K562 (cell line): Measurements from ENCODE around the gene LRP10. TPM values are rescaled to one million over a fixed set of nuclear protein-coding genes. Genes with fewer than 3 reads are reported as not detected.

ENCODE experiments used
- CAMTA2 ChIP-seq: fragments of 250-450 bp; sonication (Bioruptor Pico); conservative IDR thresholded peaks from 2 replicates; pipeline ENCODE4 v1.5.1; 2022
- CCNT2 ChIP-seq: IDR thresholded peaks from 2 replicates; pipeline ENCODE4 v1.6.1; 2011; ENCODE audit warnings: borderline replicate concordance, low read depth, mild to moderate bottlenecking, moderate library complexity, mixed read lengths, low read length; ENCODE audit not compliant: insufficient read length; ENCODE audit errors: extremely low read depth
- CREB3 ChIP-seq: fragments of 450-650 bp; conservative IDR thresholded peaks from 2 replicates; pipeline ENCODE4 v1.6.1; 2016; ENCODE audit warnings: missing genetic modification characterization, low read depth, mild to moderate bottlenecking, missing compliant biosample characterization, moderate library complexity
- FOXA3 ChIP-seq, 2 experiments: fragments of 450-650 bp in 1 of 2; sonication (generic) in 1 of 2; formaldehyde crosslinking; IDR thresholded peaks in 1 of 2; conservative IDR thresholded peaks in 1 of 2; 2 replicates each; pipeline versions ENCODE4 v1.4.0 to v1.8.0; 2020 to 2022; ENCODE audit warnings: mild to moderate bottlenecking in 2 of 2, missing genetic modification reagents in 1 of 2
- FOXP4 ChIP-seq: sonication (generic); formaldehyde crosslinking; IDR thresholded peaks from 2 replicates; pipeline ENCODE4 v1.8.0; 2022; ENCODE audit warnings: mild to moderate bottlenecking, missing genetic modification reagents, borderline replicate concordance
- GTF2F1 ChIP-seq: IDR thresholded peaks from 2 replicates; pipeline ENCODE4 v1.6.1; 2011; ENCODE audit warnings: low read depth, low read length, improper control_type of control experiment
- GTF3C2 ChIP-seq: IDR thresholded peaks from 3 replicates; pipeline ENCODE4 v1.6.1; 2011; ENCODE audit warnings: borderline replicate concordance, mild to moderate bottlenecking, moderate library complexity; ENCODE audit not compliant: insufficient read length; ENCODE audit errors: extremely low read depth
- KHSRP ChIP-seq: fragments of 450-650 bp; IDR thresholded peaks from 2 replicates; pipeline ENCODE4 v1.6.1; 2017
- MXI1 ChIP-seq: IDR thresholded peaks from 2 replicates; pipeline ENCODE4 v1.6.1; 2011; ENCODE audit warnings: low read depth, mild to moderate bottlenecking, improper control_type of control experiment, low read length
- NFE2L1 ChIP-seq: fragments of 450-650 bp; IDR thresholded peaks from 2 replicates; pipeline ENCODE4 v1.6.1; 2016; ENCODE audit warnings: missing genetic modification characterization, low read depth, mild to moderate bottlenecking, missing compliant biosample characterization, moderate library complexity, borderline replicate concordance
- NR3C1 ChIP-seq: sonication (generic); formaldehyde crosslinking; IDR thresholded peaks from 2 replicates; pipeline ENCODE4 v1.8.1; 2022; ENCODE audit warnings: missing genetic modification reagents
- POLR2H ChIP-seq: IDR thresholded peaks from 2 replicates; pipeline ENCODE4 v1.6.1; 2016; ENCODE audit warnings: missing genetic modification characterization, low read depth, mild to moderate bottlenecking, control low read depth, missing compliant biosample characterization, moderate library complexity
- SAP30 ChIP-seq: fragments of 200-600 bp; sonication (generic); IDR thresholded peaks from 2 replicates; pipeline ENCODE4 v1.6.1; 2012; ENCODE audit warnings: borderline replicate concordance, low read depth, mild to moderate bottlenecking, moderate library complexity, low read length, control low read depth, inconsistent platforms; ENCODE audit not compliant: insufficient read depth, poor library complexity, severe bottlenecking
- SP1 ChIP-seq: sonication (generic); formaldehyde crosslinking; IDR thresholded peaks from 2 replicates; pipeline ENCODE4 v1.8.1; 2022; ENCODE audit warnings: mild to moderate bottlenecking, missing genetic modification reagents
- TAF15 ChIP-seq: fragments of 200-400 bp; formaldehyde crosslinking; IDR thresholded peaks from 2 replicates; pipeline ENCODE4 v1.6.1; 2017; ENCODE audit warnings: mild to moderate bottlenecking, low read depth, low read length, moderate library complexity
- THRAP3 ChIP-seq: fragments of 450-650 bp; IDR thresholded peaks from 2 replicates; pipeline ENCODE4 v1.6.1; 2016; ENCODE audit warnings: mild to moderate bottlenecking, inconsistent platforms, borderline replicate concordance
- ZBTB9 ChIP-seq: fragments of 450-650 bp; formaldehyde crosslinking; IDR thresholded peaks from 2 replicates; pipeline ENCODE4 v1.4.0; 2020; ENCODE audit warnings: mild to moderate bottlenecking, moderate library complexity
- ZNF274 ChIP-seq: IDR thresholded peaks from 2 replicates; pipeline ENCODE4 v1.6.1; 2011; ENCODE audit warnings: low read depth, mild to moderate bottlenecking, low read length, moderate library complexity, borderline replicate concordance
- ZNF444 ChIP-seq: fragments of 250-450 bp; sonication (Bioruptor Pico); IDR thresholded peaks from 2 replicates; pipeline ENCODE4 v1.4.0; 2020; ENCODE audit warnings: mild to moderate bottlenecking, moderate library complexity
- polyA plus RNA-seq, 8 experiments: library from polyadenylated mRNA; depleted of rRNA in 4 of 8; stranded (reverse) in 5 of 8; unstranded in 3 of 8; fragments of >200 nt; fragmentation: Nextera tagmentation in 2 of 8; fragmentation: Illumina TruSeq in 1 of 8; extraction: Ambion mirVana in 2 of 8; extraction: Trizol in 1 of 8; gene quantifications; 2 replicates each; pipeline versions ENCODE4 v1.2.1 to v1.2.3, GENCODE V29; 2011 to 2014; ENCODE audit warnings: inconsistent platforms in 1 of 8, missing spikeins in 1 of 8
- total RNA-seq, 7 experiments: library from RNA; depleted of rRNA in 6 of 7; stranded (reverse); fragments of >200 nt in 6 of 7; fragmentation: Illumina TruSeq in 2 of 7; extraction: Trizol in 2 of 7; gene quantifications; 2 replicates each; pipeline versions ENCODE4 v1.2.1 to v1.2.3, GENCODE V29; 2011 to 2021; ENCODE audit warnings: low replicate concordance in 1 of 7

The LRP10 gene
- total and polyA plus RNA-seq, 9 of the 15 experiments (the other 6 are each of a cell fraction or from before 2014, with no cell fraction given), result 1.3 to 45.5 (median 10.9) TPM

- no peak for TF ChIP-seq GTF3C2
- TF ChIP-seq SAP30, result no peak
- no peak for TF ChIP-seq KHSRP
- no peak for TF ChIP-seq ZNF274
- no peak for TF ChIP-seq GTF2F1
- no peak for TF ChIP-seq CCNT2
- TF ChIP-seq MXI1, result no peak
- no peak for TF ChIP-seq ZNF444 (CRISPR knock-in tag)
- no peak for TF ChIP-seq FOXP4 (CRISPR knock-in tag)
- no peak for TF ChIP-seq FOXA3 (CRISPR knock-in tag; conservative IDR thresholded peaks at IDR 0.05 in 1 of 2, IDR thresholded peaks at IDR 0.05 in 1 of 2)
- TF ChIP-seq POLR2H, result no peak
- TF ChIP-seq TAF15, result no peak
- no peak for TF ChIP-seq CAMTA2 (CRISPR knock-in tag)
- no peak for TF ChIP-seq CREB3 (tag)
- peak; percentile 44; the same call in 1 of the 2 replicates for TF ChIP-seq SP1
- TF ChIP-seq ZBTB9, result peak; percentile 82
- 0 out of 2 replicates have a peak, but pooled peaks have one; percentile 27 for TF ChIP-seq THRAP3
- TF ChIP-seq NR3C1 (CRISPR knock-in tag), result no peak
- no peak for TF ChIP-seq NFE2L1 (tag)
Observed at GRCh38 chr14:22852940-22853767, 18.4 kb upstream of the LRP10 start (continued).
